Neural cell (in vitro differentiated cells): Measurements from ENCODE around the gene PLPPR5. TPM values are rescaled to one million over a fixed set of nuclear protein-coding genes. Genes with fewer than 3 reads are reported as not detected.

Experiments used
- H2AFZ ChIP-seq: fragments of 200-600, 300-800 bp; sonication (generic), shearing (Covaris generic); 2 replicates; pipeline ENCODE4 v1.6.0; 2014; ENCODE audit warnings: low read depth, mild to moderate bottlenecking, antibody characterized with exemption, low read length, moderate library complexity
- H3F3A ChIP-seq: fragments of 200-600 bp; shearing (Covaris generic); 2 replicates; pipeline ENCODE4 v1.6.1; 2016; ENCODE audit warnings: mild to moderate bottlenecking, moderate library complexity, mixed read lengths, antibody characterized with exemption, low read length; ENCODE audit not compliant: insufficient read depth, poor library complexity, severe bottlenecking
- H3K27ac ChIP-seq: fragments of 200-600, 300-800 bp; sonication (generic), shearing (Covaris generic); 2 replicates; pipeline ENCODE4 v1.5.1; 2014; ENCODE audit warnings: mild to moderate bottlenecking, low read length, moderate library complexity
- H3K27me3 ChIP-seq: fragments of 300-800, 200-600 bp; sonication (generic), shearing (Covaris generic); 2 replicates; pipeline ENCODE4 v1.6.0; 2014; ENCODE audit warnings: mild to moderate bottlenecking, low read depth, low read length, moderate library complexity; ENCODE audit not compliant: insufficient read depth
- H3K36me3 ChIP-seq: fragments of 300-800, 200-600 bp; sonication (generic), shearing (Covaris generic); 2 replicates; pipeline ENCODE4 v1.5.1; 2014; ENCODE audit warnings: mild to moderate bottlenecking, antibody characterized with exemption, low read length, moderate library complexity; ENCODE audit not compliant: insufficient read depth
- H3K4me2 ChIP-seq: fragments of 300-800, 200-600 bp; sonication (generic), shearing (Covaris generic); 2 replicates; pipeline ENCODE4 v1.6.0; 2014; ENCODE audit warnings: mild to moderate bottlenecking, low read length
- H3K4me3 ChIP-seq: fragments of 300-800, 200-600 bp; sonication (generic), shearing (Covaris generic); 2 replicates; pipeline ENCODE4 v1.5.1; 2014; ENCODE audit warnings: mild to moderate bottlenecking, low read length, moderate library complexity
- H3K79me2 ChIP-seq: fragments of 200-600 bp; shearing (Covaris generic); replicated peaks from 2 replicates; pipeline ENCODE4 v1.6.0; 2014; ENCODE audit warnings: mild to moderate bottlenecking, low read length, moderate library complexity; ENCODE audit not compliant: insufficient read depth
- H3K9ac ChIP-seq: fragments of 300-800, 200-600 bp; sonication (generic), shearing (Covaris generic); 2 replicates; pipeline ENCODE4 v1.6.1; 2016; ENCODE audit warnings: mild to moderate bottlenecking, low read length, mixed read lengths
- H3K9me2 ChIP-seq: fragments of 200-600 bp; shearing (Covaris generic); 2 replicates; pipeline ENCODE4 v1.6.1; 2016; ENCODE audit warnings: mild to moderate bottlenecking, low read length, mixed read lengths; ENCODE audit not compliant: insufficient read depth
- H3K9me3 ChIP-seq: fragments of 200-600, 300-800 bp; sonication (generic), shearing (Covaris generic); 2 replicates; pipeline ENCODE4 v1.6.1; 2016; ENCODE audit warnings: mild to moderate bottlenecking, mixed run types, low read length, moderate library complexity, mixed read lengths
- H4K20me1 ChIP-seq: fragments of 200-600 bp; shearing (Covaris generic); 2 replicates; pipeline ENCODE4 v1.6.1; 2016; ENCODE audit warnings: mild to moderate bottlenecking, mixed run types; ENCODE audit not compliant: insufficient read depth
- CTCF ChIP-seq: fragments of 450-650 bp; IDR thresholded peaks from 2 replicates; pipeline ENCODE4 v1.5.1; 2014; ENCODE audit warnings: antibody characterized with exemption, mild to moderate bottlenecking, moderate library complexity; ENCODE audit not compliant: poor library complexity, severe bottlenecking
- EP300 ChIP-seq: fragments of 450-650 bp; conservative IDR thresholded peaks from 2 replicates; pipeline ENCODE4 v1.6.1; 2014; ENCODE audit warnings: antibody characterized with exemption, mild to moderate bottlenecking, moderate library complexity; ENCODE audit not compliant: poor library complexity, severe bottlenecking
- EZH2 ChIP-seq: fragments of 200-600, 300-800 bp; shearing (Covaris generic), sonication (generic); IDR thresholded peaks from 2 replicates; pipeline ENCODE4 v1.6.1; 2014; ENCODE audit warnings: antibody characterized with exemption, low read length, borderline replicate concordance, mild to moderate bottlenecking; ENCODE audit not compliant: insufficient read depth, poor library complexity, severe bottlenecking
- MXI1 ChIP-seq: fragments of 450-650 bp; conservative IDR thresholded peaks from 2 replicates; pipeline ENCODE4 v1.6.1; 2014; ENCODE audit warnings: antibody characterized with exemption, mild to moderate bottlenecking; ENCODE audit not compliant: poor library complexity, severe bottlenecking
- POLR2AphosphoS5 ChIP-seq: IDR thresholded peaks from 2 replicates; pipeline ENCODE4 v1.6.1; 2012
- RAD21 ChIP-seq: fragments of 450-650 bp; conservative IDR thresholded peaks from 2 replicates; pipeline ENCODE4 v1.6.1; 2014; ENCODE audit warnings: antibody characterized with exemption, mild to moderate bottlenecking, moderate library complexity
- REST ChIP-seq: IDR thresholded peaks from 2 replicates; pipeline ENCODE4 v1.6.1; 2012; ENCODE audit warnings: borderline replicate concordance
- SMC3 ChIP-seq: fragments of 450-650 bp; conservative IDR thresholded peaks from 2 replicates; pipeline ENCODE4 v1.6.1; 2014; ENCODE audit warnings: antibody characterized with exemption, mild to moderate bottlenecking, moderate library complexity; ENCODE audit not compliant: poor library complexity
- TAF1 ChIP-seq: IDR thresholded peaks from 2 replicates; pipeline ENCODE4 v1.6.1; 2012; ENCODE audit warnings: low read depth
- polyA plus RNA-seq: library from polyadenylated mRNA; depleted of rRNA; stranded (reverse); fragments of >200 nt; gene quantifications from 2 replicates; pipeline ENCODE4 v1.2.3, GENCODE V29; 2014

PLPPR5 gene
- polyA plus RNA-seq, 1 donor from 2014 or later: 21.9 TPM

- Histone ChIP-seq H3K27ac (no peak overlapping the region), H3K9ac (no peak overlapping the region), H3K36me3 (no peaks in the 10 kb centered on the region), H4K20me1 (no peaks in the 10 kb centered on the region), H3K9me3 (no peaks in the 10 kb centered on the region), H3K9me2 (no peaks in the 10 kb centered on the region), H3K27me3 (no peaks in the 10 kb centered on the region), H2AFZ (no peak overlapping the region), H3K4me2 (no peak overlapping the region), H3K79me2 (no peaks in the 10 kb centered on the region), H3F3A (no peaks in the 10 kb centered on the region), H3K4me3 (no peak overlapping the region)
- no peak for TF ChIP-seq RAD21
- TF ChIP-seq POLR2AphosphoS5: no peak
- no peak for TF ChIP-seq EP300
- no peak for TF ChIP-seq MXI1
- no peak for TF ChIP-seq EZH2
- no peak for TF ChIP-seq SMC3
Measured at GRCh38 chr1:98975810-98976209, 28.9 kb downstream of the PLPPR5 start.

DNA sequence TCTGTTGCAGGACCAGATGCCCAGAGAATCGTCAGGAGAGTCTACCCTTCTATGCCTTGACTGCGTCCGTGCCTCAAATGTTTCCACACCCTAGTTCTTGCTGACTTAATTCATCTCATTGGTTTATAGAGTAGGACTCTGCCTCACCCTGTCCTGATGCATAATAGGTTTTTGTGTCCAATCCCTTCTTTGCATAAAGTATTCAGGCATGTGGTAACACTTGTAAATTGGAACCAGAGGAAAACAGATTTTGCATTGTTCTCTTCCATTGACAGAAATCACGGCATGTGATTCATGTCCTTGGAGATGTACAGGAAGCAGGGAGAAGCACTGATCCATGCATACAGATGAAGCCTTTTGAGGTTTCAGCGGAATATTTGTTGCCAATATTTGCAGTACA is 29.5 kb downstream of the PLPPR5 start:
- H2AFZ ChIP-seq: no peak overlapping the region
- TF ChIP-seq EZH2: no peak
- no peak for TF ChIP-seq CTCF
- no peak for TF ChIP-seq REST
- no peak for TF ChIP-seq RAD21
- no peak for TF ChIP-seq TAF1
- no peak for TF ChIP-seq SMC3
- no peak for TF ChIP-seq MXI1
- TF ChIP-seq EP300: no peak
- TF ChIP-seq POLR2AphosphoS5: no peak
- H3K9me2 ChIP-seq: no peaks in the 10 kb centered on the region
- no peaks in the 10 kb centered on the region for H3K79me2 ChIP-seq
- H3K9me3 ChIP-seq: no peaks in the 10 kb centered on the region
- H3K27ac ChIP-seq: no peak overlapping the region
- no peaks in the 10 kb centered on the region for H3F3A ChIP-seq
- H3K9ac ChIP-seq: no peak overlapping the region
- H4K20me1 ChIP-seq: no peaks in the 10 kb centered on the region
- H3K27me3 ChIP-seq: no peaks in the 10 kb centered on the region
- H3K4me3 ChIP-seq: no peak overlapping the region
- no peak overlapping the region for H3K4me2 ChIP-seq
- H3K36me3 ChIP-seq: no peaks in the 10 kb centered on the region
